Liver (tissue), 3 donors: ENCODE measurements around the gene GORAB.

Source experiments
- GABPA ChIP-seq, 2 donors: IDR thresholded peaks in 1 of 2; conservative IDR thresholded peaks in 1 of 2; 2 replicates each; pipeline ENCODE4 v1.6.1; 2016; ENCODE audit warnings: antibody characterized with exemption in 2 of 2, mild to moderate bottlenecking in 1 of 2, moderate library complexity in 1 of 2
- JUND ChIP-seq, 2 donors: IDR thresholded peaks; 2 replicates each; pipeline ENCODE4 v1.6.1; 2016; ENCODE audit warnings: antibody characterized with exemption in 2 of 2
- RXRA ChIP-seq, 2 donors: IDR thresholded peaks; 2 replicates each; pipeline ENCODE4 v1.6.1; 2017 to 2018; ENCODE audit warnings: antibody characterized with exemption in 2 of 2, mild to moderate bottlenecking in 1 of 2
- TF ChIP-seq, protein P1 (sequence below): fragments of 150-350 bp; IDR thresholded peaks from 2 replicates; pipeline ENCODE4 v1.5.1; 2017; ENCODE audit warnings: improper control_type of control experiment, low read depth, low read length; ENCODE audit not compliant: missing input control
- TF ChIP-seq, protein P2 (sequence below): IDR thresholded peaks from 2 replicates; pipeline ENCODE4 v1.6.1; 2016; ENCODE audit warnings: antibody characterized with exemption, mild to moderate bottlenecking
- donor health status: healthy.
- donor health status: healthy.

DNA sequence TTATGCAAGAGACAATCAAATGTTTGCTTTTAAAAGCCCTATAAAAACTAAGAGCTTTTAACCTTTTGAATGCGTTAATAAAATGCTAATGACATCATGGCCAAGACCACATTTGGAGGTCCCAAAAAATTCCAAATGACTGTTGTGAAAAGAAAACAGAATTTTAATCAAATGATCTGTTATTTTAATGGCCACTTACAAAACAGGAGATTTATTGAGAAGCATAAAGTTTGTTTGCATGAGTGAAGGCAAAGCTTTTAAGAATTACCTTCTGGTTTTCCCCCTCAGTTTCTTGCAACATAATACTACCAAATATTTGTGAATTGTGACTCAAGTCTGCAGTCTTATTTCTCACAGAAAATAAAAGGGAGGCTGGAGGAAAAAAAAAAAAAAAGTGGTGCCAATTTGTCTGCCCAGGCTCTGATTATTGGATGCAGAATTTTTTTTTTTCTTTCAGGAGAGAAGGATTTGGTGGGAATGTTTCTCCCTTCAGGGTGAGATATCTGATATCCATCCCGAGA, 60.7 kb downstream of the GORAB start:
- TF ChIP-seq, protein P1, sequence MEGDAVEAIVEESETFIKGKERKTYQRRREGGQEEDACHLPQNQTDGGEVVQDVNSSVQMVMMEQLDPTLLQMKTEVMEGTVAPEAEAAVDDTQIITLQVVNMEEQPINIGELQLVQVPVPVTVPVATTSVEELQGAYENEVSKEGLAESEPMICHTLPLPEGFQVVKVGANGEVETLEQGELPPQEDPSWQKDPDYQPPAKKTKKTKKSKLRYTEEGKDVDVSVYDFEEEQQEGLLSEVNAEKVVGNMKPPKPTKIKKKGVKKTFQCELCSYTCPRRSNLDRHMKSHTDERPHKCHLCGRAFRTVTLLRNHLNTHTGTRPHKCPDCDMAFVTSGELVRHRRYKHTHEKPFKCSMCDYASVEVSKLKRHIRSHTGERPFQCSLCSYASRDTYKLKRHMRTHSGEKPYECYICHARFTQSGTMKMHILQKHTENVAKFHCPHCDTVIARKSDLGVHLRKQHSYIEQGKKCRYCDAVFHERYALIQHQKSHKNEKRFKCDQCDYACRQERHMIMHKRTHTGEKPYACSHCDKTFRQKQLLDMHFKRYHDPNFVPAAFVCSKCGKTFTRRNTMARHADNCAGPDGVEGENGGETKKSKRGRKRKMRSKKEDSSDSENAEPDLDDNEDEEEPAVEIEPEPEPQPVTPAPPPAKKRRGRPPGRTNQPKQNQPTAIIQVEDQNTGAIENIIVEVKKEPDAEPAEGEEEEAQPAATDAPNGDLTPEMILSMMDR: no peak
- TF ChIP-seq, protein P2, sequence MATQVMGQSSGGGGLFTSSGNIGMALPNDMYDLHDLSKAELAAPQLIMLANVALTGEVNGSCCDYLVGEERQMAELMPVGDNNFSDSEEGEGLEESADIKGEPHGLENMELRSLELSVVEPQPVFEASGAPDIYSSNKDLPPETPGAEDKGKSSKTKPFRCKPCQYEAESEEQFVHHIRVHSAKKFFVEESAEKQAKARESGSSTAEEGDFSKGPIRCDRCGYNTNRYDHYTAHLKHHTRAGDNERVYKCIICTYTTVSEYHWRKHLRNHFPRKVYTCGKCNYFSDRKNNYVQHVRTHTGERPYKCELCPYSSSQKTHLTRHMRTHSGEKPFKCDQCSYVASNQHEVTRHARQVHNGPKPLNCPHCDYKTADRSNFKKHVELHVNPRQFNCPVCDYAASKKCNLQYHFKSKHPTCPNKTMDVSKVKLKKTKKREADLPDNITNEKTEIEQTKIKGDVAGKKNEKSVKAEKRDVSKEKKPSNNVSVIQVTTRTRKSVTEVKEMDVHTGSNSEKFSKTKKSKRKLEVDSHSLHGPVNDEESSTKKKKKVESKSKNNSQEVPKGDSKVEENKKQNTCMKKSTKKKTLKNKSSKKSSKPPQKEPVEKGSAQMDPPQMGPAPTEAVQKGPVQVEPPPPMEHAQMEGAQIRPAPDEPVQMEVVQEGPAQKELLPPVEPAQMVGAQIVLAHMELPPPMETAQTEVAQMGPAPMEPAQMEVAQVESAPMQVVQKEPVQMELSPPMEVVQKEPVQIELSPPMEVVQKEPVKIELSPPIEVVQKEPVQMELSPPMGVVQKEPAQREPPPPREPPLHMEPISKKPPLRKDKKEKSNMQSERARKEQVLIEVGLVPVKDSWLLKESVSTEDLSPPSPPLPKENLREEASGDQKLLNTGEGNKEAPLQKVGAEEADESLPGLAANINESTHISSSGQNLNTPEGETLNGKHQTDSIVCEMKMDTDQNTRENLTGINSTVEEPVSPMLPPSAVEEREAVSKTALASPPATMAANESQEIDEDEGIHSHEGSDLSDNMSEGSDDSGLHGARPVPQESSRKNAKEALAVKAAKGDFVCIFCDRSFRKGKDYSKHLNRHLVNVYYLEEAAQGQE: no peak
- no peak for TF ChIP-seq JUND (IDR thresholded peaks at IDR 0.05)
- no peak for TF ChIP-seq RXRA (IDR thresholded peaks at IDR 0.05)
- no peak for TF ChIP-seq GABPA (IDR thresholded peaks at IDR 0.05 in 1 of 2, conservative IDR thresholded peaks at IDR 0.05 in 1 of 2)
